Measurements from ENCODE around the gene ZNF236.

- TF ChIP-seq POLR2AphosphoS5 (IDR thresholded peaks at IDR 0.05) (no peak), EP300 (conservative IDR thresholded peaks at IDR 0.05; ENCODE audit: poor library complexity, severe bottlenecking) (no peak), RAD21 (conservative IDR thresholded peaks at IDR 0.05) (no peak), EZH2 (IDR thresholded peaks at IDR 0.05; ENCODE audit: borderline replicate concordance, insufficient read depth, low read length, poor library complexity, severe bottlenecking) (no peak), CTCF (IDR thresholded peaks at IDR 0.05; ENCODE audit: poor library complexity, severe bottlenecking) (no peak), REST (IDR thresholded peaks at IDR 0.05; ENCODE audit: borderline replicate concordance) (no peak), SMC3 (conservative IDR thresholded peaks at IDR 0.05; ENCODE audit: poor library complexity) (no peak)
Observed at GRCh38 chr18:76889091-76889699, 66.8 kb downstream of the ZNF236 start.

Data from neural cell (in vitro differentiated cells).